Measurements from ENCODE around the gene TSHZ2. TPM values are rescaled to one million over a fixed set of nuclear protein-coding genes. Genes with fewer than 3 reads are reported as not detected.

Gene TSHZ2
- total RNA-seq, 1 donor from 2014 or later, result 1.6 TPM

DNA sequence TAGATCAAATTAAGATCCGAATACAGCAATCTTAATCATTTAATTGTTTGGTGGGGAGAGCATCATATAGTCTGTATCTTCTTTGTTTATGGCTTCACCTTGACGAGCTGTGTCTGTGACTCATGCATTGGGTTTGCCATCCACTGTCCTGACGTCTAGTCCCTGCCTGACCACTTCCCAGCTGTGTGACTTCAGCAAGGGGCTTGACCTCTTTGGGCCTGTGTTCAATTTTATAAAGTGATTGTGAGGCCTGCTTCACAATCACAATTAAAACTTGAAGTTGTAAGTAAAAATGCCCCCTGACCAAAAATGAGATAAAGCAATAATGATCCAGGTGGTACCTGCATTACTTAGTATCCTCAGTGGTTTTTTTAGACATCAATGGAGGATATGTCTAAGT, 412.2 kb downstream of the TSHZ2 start:
- FAIRE-seq, result no peak
- DNase-seq (ENCODE audit: low read depth), result no peak
- TF ChIP-seq CTCF (IDR thresholded peaks at IDR 0.05; ENCODE audit: insufficient read depth, low read length, severe bottlenecking), result no peak
- Histone ChIP-seq H3K4me3 (ENCODE audit: low read depth, low read length) (no peak overlapping the region), H3K27me3 (ENCODE audit: control insufficient read depth, insufficient read depth, low read length) (no peaks in the 10 kb centered on the region), H3K36me3 (ENCODE audit: control insufficient read depth, insufficient read depth, low read length) (no peaks in the 10 kb centered on the region)

DNA sequence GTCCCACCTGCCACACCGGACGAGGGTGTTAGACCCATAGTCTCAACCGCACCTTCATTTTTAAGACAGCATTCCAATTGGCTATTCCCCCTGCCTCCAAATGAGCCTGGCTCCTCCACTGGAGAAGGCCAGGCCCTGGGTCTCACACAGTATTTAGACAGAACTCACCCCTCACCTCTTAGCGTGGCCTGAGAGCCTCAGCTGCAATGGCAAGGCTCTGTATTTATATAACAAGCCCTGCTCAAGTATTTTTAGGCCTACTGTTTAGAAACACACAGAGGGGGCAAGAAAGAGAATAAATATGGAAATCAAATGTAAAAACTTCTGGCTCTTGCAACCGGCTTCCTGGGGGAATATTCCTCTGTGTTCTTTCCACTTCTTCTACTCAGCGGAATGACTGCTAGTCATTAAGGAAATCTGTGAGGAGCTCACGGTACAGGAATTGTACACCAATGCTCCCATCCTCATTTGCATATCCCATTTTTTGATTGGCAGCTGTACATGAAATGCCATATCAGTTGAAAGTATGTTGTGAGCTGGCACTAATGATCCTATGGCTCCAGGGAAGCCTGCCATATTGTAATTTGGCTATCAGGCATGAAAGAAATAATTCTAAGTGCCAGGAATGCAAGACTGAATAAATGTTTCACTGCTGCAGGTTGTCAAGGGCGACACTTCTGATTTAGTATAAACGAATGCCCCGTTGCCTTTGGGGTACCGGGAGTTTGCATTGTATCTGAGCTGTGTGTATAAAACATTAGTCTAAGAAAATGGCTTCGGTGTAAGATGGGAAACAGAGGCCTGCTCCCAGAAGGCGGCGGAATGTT, 414.0 kb downstream of the TSHZ2 start:
- FAIRE-seq, result no peak
- Histone ChIP-seq H3K36me3 (ENCODE audit: control insufficient read depth, insufficient read depth, low read length) (no peaks in the 10 kb centered on the region), H3K27me3 (ENCODE audit: control insufficient read depth, insufficient read depth, low read length) (no peaks in the 10 kb centered on the region), H3K4me3 (ENCODE audit: low read depth, low read length) (no peak overlapping the region)
- DNase-seq (ENCODE audit: low read depth), result no peak
- TF ChIP-seq CTCF (IDR thresholded peaks at IDR 0.05; ENCODE audit: insufficient read depth, low read length, severe bottlenecking), result no peak

GRCh38 chr20:53387983-53388675, 416.0 kb downstream of the TSHZ2 start:
- DNase-seq (ENCODE audit: low read depth), result no peak
- Histone ChIP-seq H3K27me3 (ENCODE audit: control insufficient read depth, insufficient read depth, low read length) (no peaks in the 10 kb centered on the region), H3K4me3 (ENCODE audit: low read depth, low read length) (no peak overlapping the region), H3K36me3 (ENCODE audit: control insufficient read depth, insufficient read depth, low read length) (no peaks in the 10 kb centered on the region)
- no peak for TF ChIP-seq CTCF (IDR thresholded peaks at IDR 0.05; ENCODE audit: insufficient read depth, low read length, severe bottlenecking)
- no peak for FAIRE-seq

GRCh38 chr20:53389516-53390300, 417.6 kb downstream of the TSHZ2 start:
- Histone ChIP-seq H3K36me3 (ENCODE audit: control insufficient read depth, insufficient read depth, low read length) (no peaks in the 10 kb centered on the region), H3K4me3 (ENCODE audit: low read depth, low read length) (no peak overlapping the region), H3K27me3 (ENCODE audit: control insufficient read depth, insufficient read depth, low read length) (no peaks in the 10 kb centered on the region)
- FAIRE-seq (no peak), DNase-seq (ENCODE audit: low read depth) (no peak)
- TF ChIP-seq CTCF (IDR thresholded peaks at IDR 0.05; ENCODE audit: insufficient read depth, low read length, severe bottlenecking), result no peak

DNA sequence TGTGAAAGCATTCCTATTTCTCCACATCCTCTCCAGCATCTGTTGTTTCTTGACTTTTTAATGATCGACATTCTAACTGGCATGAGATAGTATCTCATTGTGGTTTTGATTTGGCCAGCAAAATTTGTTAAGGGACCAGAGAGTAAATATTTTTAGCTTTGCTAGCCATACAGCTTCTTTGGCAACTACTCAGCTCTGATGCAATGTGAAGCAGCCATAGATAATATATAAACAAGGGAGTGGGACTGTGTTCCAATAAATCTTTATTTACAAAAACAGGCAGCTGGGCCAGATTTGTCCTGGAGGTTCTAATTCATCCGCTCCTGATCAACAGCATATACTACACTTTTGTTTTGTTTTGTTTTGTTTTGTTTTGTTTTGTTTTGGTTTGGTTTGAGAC, 418.6 kb downstream of the TSHZ2 start:
- no peaks in the 10 kb centered on the region for H3K27me3 ChIP-seq (ENCODE audit: control insufficient read depth, insufficient read depth, low read length)
- FAIRE-seq (no peak), DNase-seq (ENCODE audit: low read depth) (no peak)
- no peak for TF ChIP-seq CTCF (IDR thresholded peaks at IDR 0.05; ENCODE audit: insufficient read depth, low read length, severe bottlenecking)
- H3K4me3 ChIP-seq (ENCODE audit: low read depth, low read length), result no peak overlapping the region
- H3K36me3 ChIP-seq (ENCODE audit: control insufficient read depth, insufficient read depth, low read length), result no peaks in the 10 kb centered on the region
